ENCODE results near the gene SLC2A13. TPM values are rescaled to one million over a fixed set of nuclear protein-coding genes. Genes with fewer than 3 reads are reported as not detected.

The SLC2A13 gene
- total RNA-seq, 1 donor from 2014 or later = 5.2 TPM

DNA sequence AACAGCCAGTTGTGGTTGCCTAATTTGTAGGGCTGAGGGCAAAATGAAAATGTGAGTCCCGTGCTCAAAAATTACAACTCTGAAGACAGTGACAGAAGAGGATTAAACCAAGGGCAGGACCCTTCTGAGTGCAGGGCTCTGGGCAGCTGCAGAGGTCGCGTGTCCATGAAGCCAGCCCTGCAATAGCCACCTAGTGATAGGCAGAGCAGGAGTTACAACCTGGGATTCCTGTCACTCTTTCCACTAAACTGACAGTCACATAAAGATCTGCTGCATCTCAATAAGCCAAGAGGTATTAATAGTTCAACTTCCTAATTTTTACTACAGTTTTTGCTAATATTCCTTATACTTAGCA lies 94.1 kb downstream of the SLC2A13 start:
- no peak overlapping the region for H3K4me3 Mint-ChIP-seq (ENCODE audit: unreplicated experiment)
- H3K4me1 Mint-ChIP-seq (ENCODE audit: low read depth, unreplicated experiment) = no peaks in the 10 kb centered on the region
- H3K27me3 Mint-ChIP-seq (ENCODE audit: unreplicated experiment) = no peaks in the 10 kb centered on the region
- no peak overlapping the region for H3K27ac Mint-ChIP-seq (ENCODE audit: unreplicated experiment)
- TF ChIP-seq, protein P1, sequence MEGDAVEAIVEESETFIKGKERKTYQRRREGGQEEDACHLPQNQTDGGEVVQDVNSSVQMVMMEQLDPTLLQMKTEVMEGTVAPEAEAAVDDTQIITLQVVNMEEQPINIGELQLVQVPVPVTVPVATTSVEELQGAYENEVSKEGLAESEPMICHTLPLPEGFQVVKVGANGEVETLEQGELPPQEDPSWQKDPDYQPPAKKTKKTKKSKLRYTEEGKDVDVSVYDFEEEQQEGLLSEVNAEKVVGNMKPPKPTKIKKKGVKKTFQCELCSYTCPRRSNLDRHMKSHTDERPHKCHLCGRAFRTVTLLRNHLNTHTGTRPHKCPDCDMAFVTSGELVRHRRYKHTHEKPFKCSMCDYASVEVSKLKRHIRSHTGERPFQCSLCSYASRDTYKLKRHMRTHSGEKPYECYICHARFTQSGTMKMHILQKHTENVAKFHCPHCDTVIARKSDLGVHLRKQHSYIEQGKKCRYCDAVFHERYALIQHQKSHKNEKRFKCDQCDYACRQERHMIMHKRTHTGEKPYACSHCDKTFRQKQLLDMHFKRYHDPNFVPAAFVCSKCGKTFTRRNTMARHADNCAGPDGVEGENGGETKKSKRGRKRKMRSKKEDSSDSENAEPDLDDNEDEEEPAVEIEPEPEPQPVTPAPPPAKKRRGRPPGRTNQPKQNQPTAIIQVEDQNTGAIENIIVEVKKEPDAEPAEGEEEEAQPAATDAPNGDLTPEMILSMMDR (IDR thresholded peaks at IDR 0.05; ENCODE audit: partially characterized antibody, unreplicated experiment) = no peak
- H3K36me3 Mint-ChIP-seq (ENCODE audit: unreplicated experiment) = no peaks in the 10 kb centered on the region
- DNase-seq = no peak
- no peaks in the 10 kb centered on the region for H3K9me3 Mint-ChIP-seq (ENCODE audit: unreplicated experiment)

DNA sequence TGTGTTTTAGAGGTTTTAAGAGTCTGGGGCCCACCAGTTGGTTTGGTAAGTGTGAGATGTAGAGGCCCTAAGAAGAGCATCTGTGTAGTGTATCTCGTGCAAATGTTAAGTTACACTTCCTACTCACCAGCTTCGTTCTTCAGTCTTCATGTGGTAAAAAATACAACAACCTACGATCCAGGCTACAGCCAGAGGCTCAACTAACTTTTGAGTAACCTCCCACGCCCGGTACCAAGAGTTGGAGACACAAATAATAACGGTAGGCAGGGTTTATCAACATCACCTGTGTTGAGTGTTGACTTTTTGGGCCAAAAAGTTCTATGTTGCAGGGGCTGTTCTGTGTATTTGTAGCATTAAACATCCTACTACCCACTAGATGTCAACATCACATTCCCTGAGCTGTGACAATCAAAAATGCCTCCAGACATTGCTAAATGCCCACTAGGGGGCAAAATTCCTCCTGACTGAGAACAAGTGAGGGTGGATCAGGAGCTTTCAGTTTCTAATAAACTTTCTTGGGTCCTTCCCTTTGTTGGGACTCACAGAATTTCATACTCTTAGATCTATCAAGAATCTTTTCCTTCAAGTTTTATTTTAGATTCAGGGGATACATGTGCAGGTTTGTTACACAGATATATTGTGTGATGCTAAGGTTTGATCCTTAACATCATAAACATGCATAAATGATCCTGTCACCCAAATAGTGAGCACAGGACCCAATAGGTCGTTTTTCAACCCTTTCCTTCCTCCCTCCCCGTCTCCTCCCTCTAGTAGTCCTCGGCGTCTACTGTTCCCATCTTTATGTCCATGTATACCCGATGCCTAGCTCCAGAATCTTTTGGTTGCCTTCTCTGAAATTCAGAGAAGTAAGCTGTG lies 94.7 kb downstream of the SLC2A13 start:
- no peaks in the 10 kb centered on the region for H3K9me3 Mint-ChIP-seq (ENCODE audit: unreplicated experiment)
- no peaks in the 10 kb centered on the region for H3K4me1 Mint-ChIP-seq (ENCODE audit: low read depth, unreplicated experiment)
- TF ChIP-seq, protein P1 (IDR thresholded peaks at IDR 0.05; ENCODE audit: partially characterized antibody, unreplicated experiment) = peak; percentile 82
- H3K27ac Mint-ChIP-seq (ENCODE audit: unreplicated experiment) = no peak overlapping the region
- no peaks in the 10 kb centered on the region for H3K27me3 Mint-ChIP-seq (ENCODE audit: unreplicated experiment)
- H3K4me3 Mint-ChIP-seq (ENCODE audit: unreplicated experiment) = no peak overlapping the region
- no peaks in the 10 kb centered on the region for H3K36me3 Mint-ChIP-seq (ENCODE audit: unreplicated experiment)
- DNase-seq = peak; percentile 30

DNA sequence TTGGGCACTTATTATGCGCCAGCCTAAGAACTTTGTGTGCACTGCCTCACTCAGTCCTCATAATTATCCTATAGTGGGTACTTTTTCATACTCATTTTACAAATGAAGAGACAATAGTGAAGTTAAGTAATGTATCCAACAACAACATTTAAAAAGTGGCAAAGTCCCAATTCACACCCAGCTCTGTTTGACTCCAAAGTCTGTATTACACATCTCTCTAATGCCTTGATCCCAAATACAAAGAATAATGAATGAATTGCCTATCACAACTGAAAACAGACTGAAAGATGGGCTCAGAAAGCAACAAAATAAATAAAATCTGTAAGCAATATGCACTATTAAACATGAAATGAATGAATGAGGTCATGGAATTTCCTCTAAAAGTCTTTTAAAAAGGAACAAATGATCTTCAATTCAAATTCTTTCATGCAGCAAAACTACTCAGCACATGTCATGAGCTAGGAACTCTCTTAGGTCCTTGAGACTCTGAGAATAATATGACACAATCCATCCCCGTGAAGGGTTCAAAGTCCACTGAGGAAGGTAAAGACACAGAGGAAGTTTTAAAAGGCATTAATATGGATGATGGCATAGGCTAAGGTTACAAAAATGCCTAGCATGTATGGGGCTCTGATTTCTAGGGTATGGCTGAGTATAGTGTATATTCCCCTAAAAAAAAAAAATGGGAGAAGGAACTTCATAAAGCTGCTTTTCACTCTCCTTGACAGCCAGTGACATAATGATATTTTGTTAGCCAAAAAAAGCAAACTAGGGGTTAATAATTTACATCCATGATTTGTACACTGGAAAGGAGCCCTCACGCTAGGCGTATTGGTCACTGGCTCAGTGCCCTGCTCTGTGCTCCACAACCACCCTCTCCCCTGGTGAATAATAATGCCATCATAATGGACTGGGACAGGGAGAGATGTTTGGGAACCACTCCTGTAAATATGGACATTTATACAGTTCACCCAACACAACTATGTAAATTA lies 103.4 kb downstream of the SLC2A13 start:
- Mint-ChIP-seq H3K27me3 (ENCODE audit: unreplicated experiment) (no peaks in the 10 kb centered on the region), H3K4me1 (ENCODE audit: low read depth, unreplicated experiment) (no peaks in the 10 kb centered on the region), H3K36me3 (ENCODE audit: unreplicated experiment) (peaks cover 20% of the 10 kb centered on the region), H3K4me3 (ENCODE audit: unreplicated experiment) (no peak overlapping the region), H3K9me3 (ENCODE audit: unreplicated experiment) (peaks cover 15% of the 10 kb centered on the region), H3K27ac (ENCODE audit: unreplicated experiment) (no peak overlapping the region)
- TF ChIP-seq, protein P1 (IDR thresholded peaks at IDR 0.05; ENCODE audit: partially characterized antibody, unreplicated experiment) = no peak
- DNase-seq = no peak

DNA sequence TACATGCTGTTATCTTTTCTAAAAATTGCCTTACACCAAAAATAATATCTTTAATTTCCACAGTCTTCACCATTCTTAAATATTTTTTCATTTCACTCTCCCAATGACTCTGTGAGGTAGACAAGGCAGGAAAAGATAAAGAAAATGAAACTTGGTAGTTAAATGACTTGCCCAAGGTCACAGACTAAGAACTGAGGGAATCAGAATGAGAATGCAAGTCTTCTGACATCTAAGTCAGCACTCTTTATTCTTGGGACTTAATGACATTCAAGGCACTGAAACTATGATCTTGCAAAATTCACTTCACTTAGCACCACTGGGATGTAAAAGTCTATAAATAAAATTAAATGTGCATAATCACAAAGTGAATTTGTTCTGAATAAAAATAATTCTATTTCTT lies 104.5 kb downstream of the SLC2A13 start:
- H3K36me3 Mint-ChIP-seq (ENCODE audit: unreplicated experiment) = peaks cover 28% of the 10 kb centered on the region
- no peak for DNase-seq
- no peaks in the 10 kb centered on the region for H3K4me1 Mint-ChIP-seq (ENCODE audit: low read depth, unreplicated experiment)

More for the DNA sequence above, 104.5 kb downstream of the SLC2A13 start:
- H3K27me3 Mint-ChIP-seq (ENCODE audit: unreplicated experiment) = no peaks in the 10 kb centered on the region
- H3K9me3 Mint-ChIP-seq (ENCODE audit: unreplicated experiment) = peaks cover 15% of the 10 kb centered on the region
- no peak overlapping the region for H3K4me3 Mint-ChIP-seq (ENCODE audit: unreplicated experiment)
- H3K27ac Mint-ChIP-seq (ENCODE audit: unreplicated experiment) = no peak overlapping the region
- TF ChIP-seq, protein P1 (IDR thresholded peaks at IDR 0.05; ENCODE audit: partially characterized antibody, unreplicated experiment) = no peak

All from glutamatergic neuron (in vitro differentiated cells).